Activated T-cell treated with anti-CD3 and anti-CD28 coated beads for 1 hour (primary cell): ENCODE data around the gene TRIM23.

Experiments used
- DNase-seq: peaks from one replicate; pipeline ENCODE4 v3.0.0-alpha.2; 2020; ENCODE audit warnings: low read depth

TRIM23 gene

DNA sequence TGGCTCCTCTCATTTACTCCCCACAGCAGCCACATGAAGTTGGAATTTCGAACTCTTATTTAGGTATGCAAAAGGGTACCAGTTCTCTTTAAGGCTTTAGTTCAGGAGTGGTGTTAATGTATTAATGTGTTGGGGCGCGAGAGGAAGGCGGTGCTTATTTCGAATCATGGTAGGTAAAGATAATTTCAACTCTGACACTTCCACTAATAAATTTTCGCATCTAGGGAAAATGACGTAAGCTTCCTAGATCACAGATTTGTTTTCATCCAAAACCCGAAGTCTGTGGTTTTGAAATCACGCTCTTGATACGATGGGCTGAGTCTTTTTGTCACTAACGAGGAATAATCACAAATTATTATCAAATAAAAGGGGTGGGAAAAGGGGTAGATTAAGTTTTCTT lies 60.4 kb downstream of the TRIM23 start:
- DNase-seq: no peak

GRCh38 chr5:65562731-65563701 lies 61.1 kb downstream of the TRIM23 start, which contains the start of the genes CENPK and PPWD1:
Gene CENPK (minus strand): TSS chr5:65563168. CDS start chr5:65554907, 8,261 bp downstream.
Gene PPWD1 (plus strand): TSS chr5:65563296. CDS start chr5:65563311, 15 bp downstream.
- DNase-seq: peak; percentile 92

GRCh38 chr5:65556718-65557117 lies 67.4 kb downstream of the TRIM23 start:
- DNase-seq: no peak

DNA sequence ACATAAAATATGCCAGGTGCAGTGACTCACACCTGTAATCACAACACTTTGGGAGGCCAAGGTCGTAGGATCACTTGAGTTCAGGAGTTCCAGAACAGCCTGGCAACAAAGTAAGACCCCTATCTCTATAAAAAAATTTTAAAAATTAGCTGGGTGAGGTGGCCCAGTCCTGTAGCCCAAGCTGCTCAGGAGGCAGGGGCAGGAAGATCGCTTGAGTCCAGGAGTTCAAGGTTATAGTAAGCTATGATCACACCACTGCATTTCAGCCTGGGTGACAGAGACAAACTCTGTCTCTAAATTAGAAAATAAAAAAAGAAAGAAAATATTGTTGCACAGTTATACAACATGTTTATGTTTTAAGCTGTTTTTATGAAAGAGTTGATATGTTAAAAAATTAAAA lies 68.0 kb downstream of the TRIM23 start:
- DNase-seq: no peak

DNA sequence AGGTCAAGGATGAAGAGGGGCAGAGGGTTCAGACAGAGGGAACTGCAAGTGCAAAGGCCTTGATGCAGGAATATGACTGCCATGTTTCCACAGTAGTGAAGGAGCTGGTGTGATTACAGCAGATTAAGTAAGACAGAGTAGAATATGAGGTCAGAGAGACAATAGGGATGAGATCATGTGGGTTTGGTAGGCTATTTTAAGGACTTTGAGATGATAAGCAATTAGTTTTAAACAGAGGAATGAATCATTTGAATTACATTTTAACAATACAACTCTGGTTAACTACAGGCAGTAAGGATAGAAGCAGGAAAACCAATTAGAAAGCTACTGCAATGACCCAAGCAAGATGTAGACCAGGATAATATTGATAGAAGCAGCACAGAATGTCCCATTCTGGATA lies 68.8 kb downstream of the TRIM23 start:
- no peak for DNase-seq

DNA sequence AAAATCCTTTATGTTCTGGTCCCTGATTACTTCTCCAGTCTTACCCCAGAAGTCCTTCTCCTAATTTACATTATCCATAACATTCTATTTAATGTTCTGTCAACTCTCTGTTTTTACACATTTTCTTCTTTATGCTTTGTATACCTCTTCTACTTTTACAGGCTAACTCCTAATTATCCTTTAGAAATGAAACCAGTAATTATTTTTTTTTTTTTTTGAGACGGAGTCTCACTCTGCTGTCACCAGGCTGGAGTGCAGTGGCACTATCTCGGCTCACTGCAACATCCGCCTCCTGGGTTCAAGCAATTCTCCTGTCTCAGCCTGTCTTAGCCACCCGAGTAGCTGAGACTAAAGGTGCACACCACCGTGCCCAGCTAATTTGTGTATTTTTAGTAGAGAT lies 70.2 kb downstream of the TRIM23 start:
- no peak for DNase-seq

DNA sequence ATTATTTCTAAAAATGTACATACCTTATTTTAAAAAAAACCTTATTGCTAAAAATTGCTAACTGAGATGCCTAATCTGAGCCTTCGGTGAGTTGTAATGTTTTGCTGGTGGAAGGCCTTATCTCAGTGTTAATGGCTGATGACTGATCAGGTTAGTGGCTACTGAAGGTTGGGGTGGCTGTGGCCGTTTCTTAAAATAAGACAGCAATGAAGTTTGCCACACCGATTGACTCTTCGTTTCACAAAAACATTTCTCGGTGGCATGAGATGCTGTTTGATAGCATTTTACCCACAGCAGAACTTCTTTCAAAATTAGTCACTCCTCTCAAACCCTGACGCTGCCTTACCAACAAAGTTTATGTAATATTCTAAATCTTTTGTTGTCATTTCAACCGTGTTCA lies 75.9 kb downstream of the TRIM23 start:
- no peak for DNase-seq

DNA sequence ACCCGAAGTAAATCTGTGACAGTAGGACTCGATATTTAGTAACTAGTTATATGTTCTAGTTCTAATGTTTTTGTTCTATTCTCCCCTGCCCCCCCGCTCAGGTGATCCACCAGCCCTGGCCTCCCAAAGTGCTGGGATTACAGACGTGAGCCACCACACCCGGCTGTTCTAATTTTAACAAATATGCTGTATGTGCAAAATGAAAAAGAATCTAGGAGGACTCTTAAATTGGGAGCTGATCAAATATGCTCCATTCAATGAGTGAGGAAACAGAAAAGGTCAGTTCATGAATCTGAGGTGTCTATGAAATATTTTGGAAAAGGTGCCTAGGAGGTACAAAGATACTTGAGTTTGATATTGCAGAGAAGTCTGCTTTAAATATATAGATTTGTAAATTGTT lies 78.0 kb downstream of the TRIM23 start:
- no peak for DNase-seq

GRCh38 chr5:65544473-65544872 lies 79.7 kb downstream of the TRIM23 start:
- DNase-seq: no peak

GRCh38 chr5:65539827-65540226 lies 84.3 kb downstream of the TRIM23 start:
- no peak for DNase-seq
